HG03460 (cell line): ENCODE data around the gene NIPBL.

Source experiments
- ATAC-seq: cut with Tn5 transposase; IDR thresholded peaks from one replicate; pipeline ENCODE4 v1.9.1; 2021; ENCODE audit not compliant: unreplicated experiment

NIPBL gene

DNA sequence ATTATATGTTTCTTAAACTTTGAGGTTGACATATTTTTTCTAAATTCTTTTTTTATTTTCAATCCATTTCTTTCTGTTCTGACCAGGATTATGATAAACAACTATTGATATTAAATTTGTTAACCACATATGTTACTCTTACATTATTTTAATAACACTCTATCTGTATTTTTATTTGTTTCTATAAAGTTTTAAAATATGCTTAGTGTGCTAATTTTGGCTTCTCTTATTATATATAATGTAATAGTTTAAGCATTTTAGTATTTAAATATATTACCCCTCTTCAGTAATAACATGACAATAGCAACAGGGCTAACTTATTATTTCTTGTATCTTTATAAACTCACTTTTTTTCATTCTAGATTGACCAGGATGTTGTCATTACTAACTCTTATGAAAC, 137.8 kb downstream of the NIPBL start:
- ATAC-seq = no peak

DNA sequence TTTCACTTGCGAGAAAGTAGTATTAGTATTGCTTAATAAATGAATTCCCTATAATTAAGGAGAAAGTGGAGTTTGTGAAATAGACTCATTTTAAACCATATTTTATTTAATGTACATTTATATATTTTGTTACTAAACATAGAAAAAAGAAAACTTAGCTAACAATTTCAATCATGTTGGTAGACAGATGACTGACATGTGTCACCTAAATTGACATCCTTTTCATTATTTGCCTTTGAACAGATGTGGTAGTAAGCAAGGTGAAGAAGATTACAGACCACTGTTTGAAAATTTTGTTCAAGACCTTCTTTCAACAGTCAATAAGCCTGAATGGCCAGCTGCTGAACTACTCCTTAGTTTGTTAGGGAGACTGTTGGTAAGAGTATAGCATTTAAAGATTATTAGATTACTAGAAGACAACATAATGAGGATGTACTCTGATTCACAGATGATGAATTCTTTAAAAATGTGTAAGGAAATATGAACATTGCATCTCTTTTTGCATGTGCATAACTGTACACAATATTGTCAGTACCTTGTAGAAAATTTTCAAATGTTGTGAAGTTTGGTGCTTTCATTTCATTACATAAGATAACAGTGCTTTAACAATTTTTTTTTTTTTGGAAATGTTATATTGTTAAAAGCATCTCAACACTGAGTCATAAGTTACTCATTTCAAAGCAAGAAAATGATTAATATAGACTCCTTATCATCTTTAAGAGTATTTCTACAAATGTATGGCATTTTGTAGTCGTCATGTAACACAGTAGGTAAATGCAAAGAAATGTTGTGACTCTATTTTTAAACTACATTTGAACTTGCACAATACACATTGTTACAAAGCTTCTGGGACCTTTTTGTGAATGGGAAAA, 139.5 kb downstream of the NIPBL start:
- no peak for ATAC-seq

DNA sequence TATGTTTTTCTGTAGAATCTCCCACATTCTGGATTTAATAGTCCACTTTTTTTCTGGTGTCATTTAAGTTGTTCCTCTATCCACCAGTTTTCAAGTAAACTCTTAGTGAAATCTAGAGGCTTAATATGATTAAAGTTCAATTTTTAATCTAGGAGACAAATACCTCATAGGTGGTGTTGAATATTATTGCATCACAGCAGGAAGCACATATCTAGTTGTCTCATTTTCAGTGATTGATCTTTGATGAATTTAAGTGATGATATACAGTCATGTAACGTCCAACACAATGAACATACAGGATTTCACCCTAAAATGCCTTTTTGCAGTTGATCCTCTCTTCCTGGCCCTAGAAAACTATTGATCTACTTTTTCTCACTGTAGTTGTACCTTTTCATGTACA, 152.3 kb downstream of the NIPBL start:
- ATAC-seq = no peak

DNA sequence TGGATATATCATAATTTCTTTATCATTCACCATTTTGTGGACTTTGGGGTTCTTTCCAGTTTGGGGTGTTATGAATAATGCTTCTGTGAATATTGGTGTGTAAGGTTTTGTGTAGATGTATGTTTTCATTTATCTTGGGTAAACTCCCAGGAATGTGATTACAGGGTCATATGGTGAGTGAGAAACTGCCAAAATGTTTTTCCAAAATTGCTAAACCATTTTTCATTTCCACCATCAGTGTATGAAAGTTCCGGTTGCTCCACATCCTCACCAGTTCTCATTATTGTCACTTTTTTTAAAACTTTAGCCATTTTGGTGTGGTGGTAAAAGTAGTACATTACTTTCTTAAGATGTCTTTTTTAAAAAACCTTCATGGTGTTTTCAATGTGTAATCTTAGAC, 152.9 kb downstream of the NIPBL start:
- ATAC-seq = no peak

DNA sequence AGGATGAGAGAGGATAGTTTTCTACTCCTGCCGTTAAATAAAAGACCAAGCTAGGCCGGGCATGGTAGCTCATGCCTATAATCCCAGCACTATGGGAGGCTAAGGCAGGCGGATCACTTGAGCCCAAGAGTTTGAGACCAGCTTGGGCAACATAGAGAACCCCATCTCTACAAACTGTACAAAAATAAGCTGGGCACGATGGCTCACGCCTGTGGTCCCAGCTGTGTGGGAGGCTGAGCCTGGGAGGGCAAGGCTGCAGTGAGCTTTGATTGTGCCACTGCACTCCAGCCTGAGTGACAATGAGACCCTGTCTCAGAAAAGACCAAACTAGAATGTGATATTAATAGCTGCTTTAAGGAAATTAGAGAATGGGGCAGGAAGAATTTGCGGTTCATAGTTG, 158.4 kb downstream of the NIPBL start:
- ATAC-seq = no peak

GRCh38 chr5:37037840-37038239, 161.3 kb downstream of the NIPBL start:
- no peak for ATAC-seq

GRCh38 chr5:37039824-37040223, 163.3 kb downstream of the NIPBL start:
- ATAC-seq = no peak

GRCh38 chr5:37043693-37044092, 167.1 kb downstream of the NIPBL start:
- ATAC-seq = no peak

GRCh38 chr5:37044120-37044519, 167.6 kb downstream of the NIPBL start:
- no peak for ATAC-seq

GRCh38 chr5:37045703-37046102, 169.1 kb downstream of the NIPBL start:
- no peak for ATAC-seq

- ATAC-seq = no peak
These were observed 171.4 kb downstream of the NIPBL start for GRCh38 chr5:37047947-37048346.

DNA sequence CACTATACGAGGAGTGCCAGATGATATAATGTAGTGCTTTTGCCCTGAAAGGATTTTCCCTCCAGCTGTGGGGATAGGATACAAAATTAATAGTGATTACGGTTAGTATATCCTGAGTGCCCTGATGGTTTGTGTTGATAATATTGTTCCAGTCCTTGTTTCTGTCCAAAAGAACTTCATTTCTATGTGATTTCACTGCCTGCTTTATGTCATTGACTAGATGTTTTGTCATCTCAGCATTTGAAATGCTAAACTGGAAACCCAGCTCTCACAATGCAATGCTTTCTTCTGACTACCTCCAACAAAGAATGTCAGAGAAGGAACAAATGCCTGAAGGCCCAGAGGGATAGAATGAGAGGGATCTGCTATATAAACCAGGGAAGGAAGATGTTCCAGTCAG, 177.8 kb downstream of the NIPBL start:
- no peak for ATAC-seq

DNA sequence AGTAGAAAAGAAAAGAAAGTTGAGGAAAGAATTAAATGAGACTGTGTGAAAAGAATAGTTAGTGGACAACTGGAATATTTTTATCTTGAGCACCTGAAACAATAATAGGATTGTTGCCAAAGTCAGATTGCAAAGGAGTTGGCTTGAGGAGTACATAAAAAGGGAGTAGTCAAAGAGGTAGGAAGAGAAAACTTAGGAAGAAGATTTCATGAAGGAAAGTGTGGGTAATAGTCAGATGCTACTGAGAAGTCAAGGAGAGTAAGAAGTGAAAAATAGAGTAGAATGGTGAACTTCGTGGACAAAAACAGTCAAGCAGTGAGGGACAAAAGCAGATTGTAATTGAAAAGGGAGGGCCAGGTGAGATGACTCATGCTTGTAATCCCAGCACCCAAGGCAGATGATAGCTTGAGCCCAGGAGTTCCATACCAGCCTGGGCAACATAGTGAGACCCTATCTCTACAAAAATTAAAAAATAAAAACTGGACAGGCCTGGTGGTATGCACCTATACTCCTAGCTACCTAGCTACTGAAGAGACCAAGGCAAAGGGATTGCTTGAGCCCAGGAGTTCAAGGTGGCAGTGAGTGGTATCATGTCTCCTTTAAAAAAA, 178.9 kb downstream of the NIPBL start:
- ATAC-seq = no peak

- ATAC-seq = no peak
These were observed 180.2 kb downstream of the NIPBL start for GRCh38 chr5:37056762-37057161.

GRCh38 chr5:37060030-37060429, 183.5 kb downstream of the NIPBL start:
- no peak for ATAC-seq

GRCh38 chr5:37063739-37064138, 187.2 kb downstream of the NIPBL start:
- ATAC-seq = no peak

GRCh38 chr5:37064442-37064841, 187.9 kb downstream of the NIPBL start:
- ATAC-seq = no peak

- no peak for ATAC-seq
These were observed 194.9 kb downstream of the NIPBL start for GRCh38 chr5:37071487-37071886.

DNA sequence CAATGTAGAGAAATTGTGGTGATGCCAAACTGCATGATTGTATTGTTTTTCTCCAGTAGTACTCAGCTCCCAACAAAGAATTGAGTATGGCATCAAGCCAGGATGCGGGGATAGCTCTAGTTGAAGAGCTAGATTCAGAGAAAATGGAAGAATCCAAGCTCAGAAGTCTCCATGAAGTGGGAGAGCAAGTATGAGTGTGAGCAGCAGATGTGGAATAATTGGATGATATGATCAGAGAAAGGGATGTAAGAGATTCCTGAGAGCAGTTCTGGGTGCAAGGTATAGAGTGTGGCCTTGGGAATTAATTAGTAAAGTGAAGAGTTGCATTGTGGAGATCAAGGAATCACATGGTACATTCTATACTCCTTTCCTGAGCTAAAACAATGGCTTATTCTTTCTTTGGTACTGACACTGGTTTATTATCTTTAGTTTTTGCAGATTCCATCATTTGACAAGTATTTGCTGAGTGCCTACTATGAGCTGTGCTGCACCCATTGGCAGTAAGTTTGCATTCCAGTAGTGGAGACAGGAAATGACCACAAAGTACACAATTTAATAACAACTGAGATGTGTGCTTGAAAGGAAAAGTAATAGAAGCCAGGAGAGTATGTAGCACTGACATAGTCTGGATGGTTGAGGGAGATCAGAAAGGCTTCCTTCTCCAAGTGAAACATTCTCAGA, 195.5 kb downstream of the NIPBL start:
- no peak for ATAC-seq

DNA sequence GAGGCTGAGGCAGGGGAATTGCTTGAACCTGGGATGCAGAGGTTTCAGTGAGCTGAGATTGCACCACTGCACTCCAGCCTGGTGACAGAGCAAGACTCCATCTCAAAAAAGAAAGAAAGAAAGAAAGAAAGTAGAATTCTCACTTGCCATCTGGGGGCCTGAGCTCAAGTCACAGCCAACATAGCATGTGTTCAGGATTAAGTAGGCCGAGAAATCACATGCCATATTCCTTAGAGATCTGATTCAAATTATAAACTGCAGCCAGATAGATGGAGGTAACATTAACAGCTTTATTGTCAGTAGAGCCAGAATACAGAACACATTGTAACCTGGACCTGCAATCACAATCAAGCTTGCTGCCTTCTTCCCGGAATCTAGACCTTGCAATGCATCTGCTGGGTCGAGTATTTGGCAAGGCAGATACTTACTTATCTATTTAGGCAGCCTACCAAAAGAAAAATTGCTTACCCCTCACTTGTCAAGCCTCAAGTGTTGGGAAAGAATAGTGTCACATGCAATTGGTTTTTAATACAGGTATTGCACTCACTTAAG, 198.9 kb downstream of the NIPBL start:
- no peak for ATAC-seq

- ATAC-seq = no peak
These were observed 200.6 kb downstream of the NIPBL start for GRCh38 chr5:37077146-37077545.

- no peak for ATAC-seq
These were observed 204.1 kb downstream of the NIPBL start for GRCh38 chr5:37080697-37081096.
